ES-I3 (cell line): ENCODE results near the gene LRMDA.

Source experiments
- H3K36me3 ChIP-seq: 2 replicates; pipeline ENCODE4 v1.6.1; 2013; ENCODE audit warnings: mild to moderate bottlenecking, low read length, control low read depth, moderate library complexity; ENCODE audit not compliant: insufficient read depth
- H3K4me1 ChIP-seq: 2 replicates; pipeline ENCODE4 v1.6.1; 2013; ENCODE audit warnings: mild to moderate bottlenecking, control low read depth, low read length; ENCODE audit not compliant: insufficient read depth
- H3K9ac ChIP-seq: 2 replicates; pipeline ENCODE4 v1.6.1; 2013; ENCODE audit warnings: low read depth, mild to moderate bottlenecking, low read length, moderate library complexity
- H3K9me3 ChIP-seq: 2 replicates; pipeline ENCODE4 v1.6.1; 2013; ENCODE audit warnings: mild to moderate bottlenecking, low read length, moderate library complexity; ENCODE audit not compliant: control insufficient read depth, insufficient read depth

LRMDA gene

DNA sequence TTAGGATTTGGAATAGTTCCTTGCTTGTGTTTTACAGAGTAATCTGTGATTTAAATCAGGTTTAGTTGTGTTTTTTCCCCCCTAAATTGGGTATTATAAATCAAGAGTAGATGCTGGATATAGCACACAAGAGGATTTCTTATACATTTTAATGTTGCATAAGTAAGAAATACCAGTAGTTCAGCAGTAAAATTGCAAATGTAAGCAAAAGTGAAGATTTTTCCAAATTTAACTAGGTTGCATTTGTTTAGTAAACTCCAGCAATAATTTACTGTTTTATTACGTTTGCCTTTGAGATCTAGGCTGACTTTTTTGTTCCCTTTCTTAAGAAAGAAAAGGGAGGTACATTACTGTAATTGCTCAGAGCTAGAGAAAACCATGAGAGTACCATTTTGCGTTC is 207.3 kb downstream of the LRMDA start:
- no peaks in the 10 kb centered on the region for H3K36me3 ChIP-seq
- H3K9ac ChIP-seq, result no peak overlapping the region
- H3K9me3 ChIP-seq, result no peaks in the 10 kb centered on the region
- no peaks in the 10 kb centered on the region for H3K4me1 ChIP-seq

- H3K36me3 ChIP-seq, result no peaks in the 10 kb centered on the region
- no peak overlapping the region for H3K9ac ChIP-seq
- no peaks in the 10 kb centered on the region for H3K9me3 ChIP-seq
- no peaks in the 10 kb centered on the region for H3K4me1 ChIP-seq
These were observed 208.3 kb downstream of the LRMDA start for GRCh38 chr10:75639736-75640135.

DNA sequence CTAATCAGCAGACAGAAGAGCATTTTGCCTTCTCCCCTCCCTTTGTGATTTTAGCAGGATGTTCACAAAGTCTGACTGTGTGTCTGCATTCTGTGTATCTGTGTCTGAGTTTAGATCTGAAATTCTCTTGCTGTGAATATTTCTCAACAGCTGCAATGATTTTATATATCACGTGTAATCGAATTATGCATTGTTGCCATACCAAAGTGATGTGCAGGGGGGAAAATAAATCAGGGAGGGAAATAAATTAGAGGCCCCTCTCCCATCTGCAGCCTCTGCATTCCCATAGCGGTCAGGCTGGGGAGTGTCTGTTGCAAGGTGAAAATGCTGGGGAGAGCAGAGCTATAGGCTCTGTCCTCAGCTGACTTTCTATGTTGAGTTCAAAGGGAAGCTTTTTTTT is 209.0 kb downstream of the LRMDA start:
- H3K9me3 ChIP-seq, result no peaks in the 10 kb centered on the region
- H3K9ac ChIP-seq, result no peak overlapping the region
- H3K36me3 ChIP-seq, result no peaks in the 10 kb centered on the region
- H3K4me1 ChIP-seq, result no peaks in the 10 kb centered on the region

DNA sequence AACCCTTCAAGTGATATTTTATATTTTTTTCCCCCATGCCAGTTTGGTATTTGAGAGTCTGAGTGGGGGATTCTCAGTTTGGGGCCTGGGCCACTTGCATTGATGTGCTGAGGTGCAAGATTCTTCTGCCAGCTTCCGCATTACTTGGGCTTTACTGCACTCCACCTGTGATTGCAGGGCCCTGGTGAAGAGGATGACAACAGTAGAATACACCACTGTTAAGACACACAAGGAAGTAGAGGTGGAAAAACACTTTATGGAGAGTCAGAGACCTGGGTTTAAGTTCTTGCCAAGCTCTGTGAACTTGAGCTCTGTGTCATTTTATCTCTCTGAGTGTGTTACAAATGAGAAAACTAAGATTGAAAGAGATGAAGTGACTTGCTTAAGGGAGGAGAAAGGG is 209.4 kb downstream of the LRMDA start:
- H3K36me3 ChIP-seq, result no peaks in the 10 kb centered on the region
- no peak overlapping the region for H3K9ac ChIP-seq
- H3K9me3 ChIP-seq, result no peaks in the 10 kb centered on the region
- H3K4me1 ChIP-seq, result no peaks in the 10 kb centered on the region

DNA sequence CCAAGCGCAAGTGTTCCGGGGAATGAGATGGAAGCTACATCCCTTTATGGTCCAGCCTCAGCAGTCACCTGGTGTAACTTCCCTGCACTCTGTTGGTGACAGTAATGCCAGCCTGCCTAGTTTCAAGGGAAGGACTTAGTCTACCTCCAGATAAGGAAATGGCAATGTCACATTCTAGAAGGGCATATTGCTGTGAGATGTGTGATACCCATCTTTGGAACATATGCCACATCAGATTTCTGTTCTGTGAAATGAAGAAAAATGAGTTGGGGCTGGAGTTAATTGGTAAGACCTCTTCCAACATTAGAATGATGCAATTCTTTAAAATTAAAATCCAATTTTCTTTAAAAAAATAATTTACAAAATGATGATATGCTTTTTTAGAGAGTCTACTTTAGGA is 212.0 kb downstream of the LRMDA start:
- Histone ChIP-seq H3K36me3 (no peaks in the 10 kb centered on the region), H3K4me1 (no peaks in the 10 kb centered on the region), H3K9me3 (no peaks in the 10 kb centered on the region), H3K9ac (no peak overlapping the region)

- Histone ChIP-seq H3K9ac (no peak overlapping the region), H3K9me3 (no peaks in the 10 kb centered on the region), H3K4me1 (no peaks in the 10 kb centered on the region), H3K36me3 (no peaks in the 10 kb centered on the region)
These were observed 212.7 kb downstream of the LRMDA start for GRCh38 chr10:75643944-75644692.

DNA sequence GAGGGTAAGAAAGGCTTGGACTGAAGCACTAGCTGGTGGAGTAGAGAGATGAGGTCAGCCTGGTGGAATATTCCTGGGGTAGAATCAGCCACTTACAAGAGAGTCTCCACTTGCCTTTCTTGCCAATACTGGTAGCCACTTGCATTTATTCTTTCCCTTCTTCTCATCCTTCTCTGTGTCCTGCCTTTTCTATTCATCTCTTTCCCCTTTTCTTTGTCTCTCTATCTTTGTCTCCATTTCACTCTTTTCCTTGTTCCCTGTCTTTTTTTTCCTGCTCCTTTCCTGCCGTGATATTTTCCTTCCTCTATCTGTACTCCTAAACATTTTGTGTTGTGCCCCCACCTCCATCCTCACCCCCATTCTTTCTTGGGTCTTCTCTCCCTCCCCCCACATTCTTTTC is 214.3 kb downstream of the LRMDA start:
- H3K9me3 ChIP-seq, result no peaks in the 10 kb centered on the region
- H3K9ac ChIP-seq, result no peak overlapping the region
- no peaks in the 10 kb centered on the region for H3K36me3 ChIP-seq
- H3K4me1 ChIP-seq, result no peaks in the 10 kb centered on the region

DNA sequence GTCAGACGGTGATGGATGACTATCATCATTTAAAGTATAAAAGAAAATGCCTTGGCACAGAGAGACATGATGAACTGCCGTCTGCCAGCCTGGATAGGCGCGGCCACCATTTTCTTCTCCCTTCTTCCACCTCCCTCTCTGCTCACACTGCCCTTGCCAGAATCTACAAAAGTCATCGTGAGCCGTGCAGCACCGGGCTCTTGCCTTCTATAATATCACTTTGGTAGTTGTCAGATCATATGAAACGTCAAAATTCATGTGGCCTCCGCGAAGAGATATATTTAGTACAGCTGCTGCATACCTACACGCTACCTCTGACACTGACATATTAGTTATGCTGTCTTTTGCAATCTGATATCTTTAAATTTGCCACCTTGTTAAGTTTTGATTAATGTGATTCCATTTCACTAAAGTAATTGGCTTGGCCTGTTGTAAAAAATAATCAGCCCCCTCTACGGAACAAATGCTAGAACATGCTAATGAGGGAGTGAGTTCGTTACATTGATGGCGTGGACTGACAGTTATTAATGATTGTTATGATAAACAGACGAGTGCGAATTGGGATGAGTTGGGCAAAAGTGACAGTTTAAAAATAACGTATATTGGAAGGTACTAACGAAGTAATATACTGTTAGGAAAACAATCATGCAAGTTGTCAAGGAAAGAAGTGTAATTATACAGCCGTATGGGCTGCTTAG is 214.9 kb downstream of the LRMDA start:
- Histone ChIP-seq H3K36me3 (no peaks in the 10 kb centered on the region), H3K9ac (no peak overlapping the region), H3K4me1 (no peaks in the 10 kb centered on the region), H3K9me3 (no peaks in the 10 kb centered on the region)

GRCh38 chr10:75646916-75647315 is 215.5 kb downstream of the LRMDA start:
- Histone ChIP-seq H3K9me3 (no peaks in the 10 kb centered on the region), H3K36me3 (no peaks in the 10 kb centered on the region), H3K9ac (no peak overlapping the region), H3K4me1 (no peaks in the 10 kb centered on the region)

DNA sequence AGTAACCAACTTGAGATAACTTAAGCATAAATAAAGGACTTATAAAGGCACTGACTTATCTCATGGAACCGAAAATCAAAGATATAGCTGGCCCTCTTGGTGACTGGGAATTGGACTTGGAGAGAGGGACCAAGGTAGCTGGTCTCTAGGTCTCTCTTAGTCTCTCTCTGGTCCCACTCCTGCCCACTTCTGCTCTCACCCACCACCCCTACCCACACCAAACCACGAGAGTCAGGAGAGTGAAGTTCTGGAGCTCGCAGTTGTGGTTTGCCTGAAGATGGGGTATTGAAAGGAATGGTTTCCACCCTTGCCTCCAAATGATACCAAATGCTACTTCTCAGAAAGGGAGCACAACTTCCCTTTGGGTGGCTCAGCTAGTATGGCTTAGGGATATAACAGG is 216.3 kb downstream of the LRMDA start:
- H3K9ac ChIP-seq, result no peak overlapping the region
- no peaks in the 10 kb centered on the region for H3K9me3 ChIP-seq
- H3K4me1 ChIP-seq, result no peaks in the 10 kb centered on the region
- no peaks in the 10 kb centered on the region for H3K36me3 ChIP-seq

- no peaks in the 10 kb centered on the region for H3K36me3 ChIP-seq
- no peaks in the 10 kb centered on the region for H3K9me3 ChIP-seq
- no peaks in the 10 kb centered on the region for H3K4me1 ChIP-seq
- no peak overlapping the region for H3K9ac ChIP-seq
These were observed 216.9 kb downstream of the LRMDA start for GRCh38 chr10:75648351-75648750.

DNA sequence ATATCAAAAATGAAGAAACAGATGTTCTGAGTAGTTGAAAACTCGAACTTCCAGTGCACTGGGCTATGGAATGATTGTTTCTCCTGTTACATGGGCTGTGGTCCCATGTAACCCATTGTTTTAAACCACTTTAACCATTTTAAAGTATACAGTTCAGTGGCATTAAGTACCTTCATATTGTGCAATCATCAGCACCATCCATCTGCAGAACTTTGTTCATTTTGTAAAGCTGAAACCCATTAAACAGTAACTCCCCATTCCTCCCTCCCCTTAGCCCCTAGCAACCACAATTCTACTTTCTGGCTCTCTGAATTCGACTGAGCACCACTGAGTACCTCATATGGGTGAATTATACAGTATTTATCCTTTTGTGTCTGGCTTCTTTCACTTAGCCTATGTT is 217.4 kb downstream of the LRMDA start:
- H3K9me3 ChIP-seq, result no peaks in the 10 kb centered on the region
- no peaks in the 10 kb centered on the region for H3K4me1 ChIP-seq
- no peaks in the 10 kb centered on the region for H3K36me3 ChIP-seq

DNA sequence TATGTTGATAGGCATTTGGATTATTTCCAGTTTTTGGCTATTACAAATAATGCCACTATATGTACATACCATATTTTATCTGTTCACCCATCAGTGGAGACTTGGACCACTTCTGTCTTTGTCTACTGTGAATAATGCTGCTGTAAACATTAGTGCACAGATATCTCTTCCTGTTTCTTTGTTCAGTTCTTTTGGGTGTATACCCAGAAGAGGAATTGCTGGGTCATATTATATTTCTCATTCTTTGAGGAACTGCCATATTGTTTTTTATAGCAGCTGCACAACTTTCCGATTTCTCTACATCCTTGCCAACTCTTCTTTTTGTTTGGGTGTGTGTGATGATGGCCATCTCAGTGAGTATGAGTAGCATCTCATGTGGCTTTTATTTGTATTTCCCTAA is 218.0 kb downstream of the LRMDA start:
- H3K9me3 ChIP-seq, result no peaks in the 10 kb centered on the region
- no peaks in the 10 kb centered on the region for H3K36me3 ChIP-seq
- no peaks in the 10 kb centered on the region for H3K4me1 ChIP-seq

More for the DNA sequence above, 217.4 kb downstream of the LRMDA start:
- H3K9ac ChIP-seq, result no peak overlapping the region

GRCh38 chr10:75650648-75651047 is 219.2 kb downstream of the LRMDA start:
- Histone ChIP-seq H3K9ac (no peak overlapping the region), H3K36me3 (no peaks in the 10 kb centered on the region), H3K9me3 (no peaks in the 10 kb centered on the region), H3K4me1 (no peaks in the 10 kb centered on the region)

More for the DNA sequence above, 218.0 kb downstream of the LRMDA start:
- H3K9ac ChIP-seq, result no peak overlapping the region

DNA sequence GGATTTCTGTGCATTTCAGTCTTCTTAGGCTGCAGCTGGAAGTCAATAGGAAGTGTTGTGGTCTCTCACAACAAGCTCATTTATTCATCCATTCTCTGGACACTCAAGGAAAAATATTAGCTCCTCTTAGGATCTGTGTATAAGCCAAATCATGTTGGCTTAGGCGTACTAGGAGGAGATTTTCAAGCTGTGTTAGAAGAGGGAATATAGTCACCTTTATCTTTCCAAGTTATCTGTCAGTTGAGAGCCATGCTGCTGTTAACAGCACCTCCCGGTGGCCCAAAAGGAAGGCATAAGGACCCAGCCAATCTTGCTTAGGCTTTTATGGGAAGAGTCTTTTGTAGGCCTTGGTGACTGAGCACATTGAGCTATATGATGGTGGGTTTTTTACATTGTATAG is 220.0 kb downstream of the LRMDA start:
- no peaks in the 10 kb centered on the region for H3K4me1 ChIP-seq
- no peaks in the 10 kb centered on the region for H3K9me3 ChIP-seq
- no peak overlapping the region for H3K9ac ChIP-seq
- no peaks in the 10 kb centered on the region for H3K36me3 ChIP-seq
